OCI-LY7 (cell line): ENCODE data around the gene CBX2.

ENCODE experiments used
- EZH2phosphoT487 ChIP-seq: fragments of 200-600 bp; sonication (generic); IDR thresholded peaks from 2 replicates; pipeline ENCODE4 v1.6.1; 2018; ENCODE audit warnings: low read depth, borderline replicate concordance, mild to moderate bottlenecking, mixed run types, antibody characterized with exemption, low read length, moderate library complexity, mixed read lengths
- TF ChIP-seq, protein P1 (sequence below): fragments of 200-600 bp; sonication (generic); conservative IDR thresholded peaks from 2 replicates; pipeline ENCODE4 v1.5.1; 2014; ENCODE audit warnings: mild to moderate bottlenecking, antibody characterized with exemption, low read length, moderate library complexity, mixed read lengths

DNA sequence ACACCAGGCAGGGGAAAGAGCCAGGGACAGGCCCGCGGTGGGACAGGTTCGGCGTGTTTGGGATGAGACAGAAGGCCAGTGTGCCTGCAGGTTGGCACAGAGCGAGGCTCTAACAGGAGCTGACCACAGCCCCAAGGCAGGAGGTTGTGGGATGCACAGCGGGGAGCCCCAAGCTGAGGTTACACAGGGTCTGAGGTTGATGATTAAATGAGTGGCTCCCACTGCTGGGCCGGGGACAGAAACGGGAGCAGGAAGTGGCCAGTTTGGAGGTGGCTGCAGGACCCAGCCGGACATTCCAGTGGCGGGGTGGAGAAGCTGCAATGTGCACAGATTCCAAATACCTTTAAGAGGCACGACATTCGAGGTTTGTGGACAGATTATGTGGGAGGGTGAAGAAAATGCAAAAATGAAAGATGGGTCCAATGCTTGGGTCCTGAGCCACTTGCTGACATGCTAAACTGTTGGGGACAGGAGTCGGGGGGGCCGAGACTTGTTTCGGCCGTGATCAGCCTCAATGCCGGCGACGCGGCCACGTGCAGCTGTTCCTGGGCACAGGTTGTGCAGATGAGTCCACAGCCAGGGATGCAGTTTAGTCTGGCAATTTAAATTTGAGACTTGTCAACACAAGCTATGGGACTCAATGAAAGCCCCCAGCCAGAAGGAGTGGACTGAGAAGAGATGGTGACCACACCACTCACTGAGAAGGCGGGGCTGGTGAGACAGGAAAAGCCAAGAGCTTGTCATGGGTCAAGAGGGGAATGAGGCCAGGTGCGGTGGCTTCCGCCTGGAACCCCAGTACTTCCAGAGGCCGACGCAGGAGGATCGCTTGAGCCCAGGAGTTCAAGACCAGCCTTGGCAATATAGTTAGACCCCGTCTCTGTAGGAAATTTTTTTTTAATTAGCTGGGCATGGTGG is 38.5 kb upstream of the CBX2 start:
- TF ChIP-seq, protein P1, sequence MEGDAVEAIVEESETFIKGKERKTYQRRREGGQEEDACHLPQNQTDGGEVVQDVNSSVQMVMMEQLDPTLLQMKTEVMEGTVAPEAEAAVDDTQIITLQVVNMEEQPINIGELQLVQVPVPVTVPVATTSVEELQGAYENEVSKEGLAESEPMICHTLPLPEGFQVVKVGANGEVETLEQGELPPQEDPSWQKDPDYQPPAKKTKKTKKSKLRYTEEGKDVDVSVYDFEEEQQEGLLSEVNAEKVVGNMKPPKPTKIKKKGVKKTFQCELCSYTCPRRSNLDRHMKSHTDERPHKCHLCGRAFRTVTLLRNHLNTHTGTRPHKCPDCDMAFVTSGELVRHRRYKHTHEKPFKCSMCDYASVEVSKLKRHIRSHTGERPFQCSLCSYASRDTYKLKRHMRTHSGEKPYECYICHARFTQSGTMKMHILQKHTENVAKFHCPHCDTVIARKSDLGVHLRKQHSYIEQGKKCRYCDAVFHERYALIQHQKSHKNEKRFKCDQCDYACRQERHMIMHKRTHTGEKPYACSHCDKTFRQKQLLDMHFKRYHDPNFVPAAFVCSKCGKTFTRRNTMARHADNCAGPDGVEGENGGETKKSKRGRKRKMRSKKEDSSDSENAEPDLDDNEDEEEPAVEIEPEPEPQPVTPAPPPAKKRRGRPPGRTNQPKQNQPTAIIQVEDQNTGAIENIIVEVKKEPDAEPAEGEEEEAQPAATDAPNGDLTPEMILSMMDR = no peak
- TF ChIP-seq EZH2phosphoT487 = no peak
